Transverse colon (tissue), 4 donors: ENCODE measurements around the gene KCNA2.

Experiments
- CTCF ChIP-seq, 5 experiments: fragments of 200-600 bp in 3 of 5; fragments of 450-650 bp in 2 of 5; sonication (generic) in 3 of 5; IDR thresholded peaks; 1 replicate in 2 of 5; 2 replicates in 3 of 5; pipeline ENCODE4 v1.5.1; 2016 to 2017; ENCODE audit warnings: antibody characterized with exemption in 5 of 5, inconsistent platforms in 3 of 5, mild to moderate bottlenecking in 2 of 5, moderate library complexity in 1 of 5
- EP300 ChIP-seq: sonication (generic); formaldehyde crosslinking; IDR thresholded peaks from one replicate; pipeline ENCODE4 v1.6.1; 2017; ENCODE audit warnings: antibody characterized with exemption, low read depth
- POLR2AphosphoS5 ChIP-seq, 3 donors: sonication (generic); formaldehyde crosslinking; IDR thresholded peaks; one replicate each; pipeline ENCODE4 v1.6.1; 2016; ENCODE audit warnings: antibody characterized with exemption in 3 of 3

GRCh38 chr1:110638058-110638457, 31.9 kb upstream of the KCNA2 start:
- no peak for TF ChIP-seq EP300
- no peak for TF ChIP-seq CTCF (IDR thresholded peaks at IDR 0.05)
- TF ChIP-seq POLR2AphosphoS5 (IDR thresholded peaks at IDR 0.05): no peak
